Measurements from ENCODE around the gene GCNA.

DNA sequence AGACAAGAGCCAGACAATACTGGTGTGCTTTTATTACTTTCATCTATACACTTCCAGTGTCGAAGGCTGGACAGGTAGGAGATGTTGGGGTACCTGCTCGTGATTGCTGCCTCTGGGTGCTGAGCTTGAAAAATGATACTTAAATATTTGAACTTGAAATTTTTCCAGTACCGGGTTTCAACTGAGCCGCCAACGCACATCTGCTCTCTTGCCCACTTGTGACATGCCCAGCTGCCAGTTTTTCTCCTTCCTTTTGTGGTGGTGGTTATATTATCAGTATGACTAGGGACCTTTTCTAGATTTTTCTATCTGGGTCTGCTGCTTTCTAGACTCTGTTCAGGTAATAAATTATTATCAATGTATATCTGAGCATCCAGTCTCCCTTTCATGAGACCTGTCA is 42.0 kb upstream of the GCNA start:
- TF ChIP-seq, protein P1, sequence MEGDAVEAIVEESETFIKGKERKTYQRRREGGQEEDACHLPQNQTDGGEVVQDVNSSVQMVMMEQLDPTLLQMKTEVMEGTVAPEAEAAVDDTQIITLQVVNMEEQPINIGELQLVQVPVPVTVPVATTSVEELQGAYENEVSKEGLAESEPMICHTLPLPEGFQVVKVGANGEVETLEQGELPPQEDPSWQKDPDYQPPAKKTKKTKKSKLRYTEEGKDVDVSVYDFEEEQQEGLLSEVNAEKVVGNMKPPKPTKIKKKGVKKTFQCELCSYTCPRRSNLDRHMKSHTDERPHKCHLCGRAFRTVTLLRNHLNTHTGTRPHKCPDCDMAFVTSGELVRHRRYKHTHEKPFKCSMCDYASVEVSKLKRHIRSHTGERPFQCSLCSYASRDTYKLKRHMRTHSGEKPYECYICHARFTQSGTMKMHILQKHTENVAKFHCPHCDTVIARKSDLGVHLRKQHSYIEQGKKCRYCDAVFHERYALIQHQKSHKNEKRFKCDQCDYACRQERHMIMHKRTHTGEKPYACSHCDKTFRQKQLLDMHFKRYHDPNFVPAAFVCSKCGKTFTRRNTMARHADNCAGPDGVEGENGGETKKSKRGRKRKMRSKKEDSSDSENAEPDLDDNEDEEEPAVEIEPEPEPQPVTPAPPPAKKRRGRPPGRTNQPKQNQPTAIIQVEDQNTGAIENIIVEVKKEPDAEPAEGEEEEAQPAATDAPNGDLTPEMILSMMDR (conservative IDR thresholded peaks at IDR 0.05; ENCODE audit: low read depth, low read length), result no peak
- TF ChIP-seq EZH2 (IDR thresholded peaks at IDR 0.05; ENCODE audit: low read length, unreplicated experiment) (no peak), EZH2phosphoT487 (IDR thresholded peaks at IDR 0.05; ENCODE audit: borderline replicate concordance, low read length) (no peak)

All from PC-3 (cell line).